ENCODE measurements around the gene IZUMO4. TPM values are rescaled to one million over a fixed set of nuclear protein-coding genes. Genes with fewer than 3 reads are reported as not detected.

IZUMO4 gene
- total RNA-seq, 1 donor from 2014 or later: 2.8 TPM

- H3K4me1 ChIP-seq: peaks cover 17% of the 10 kb centered on the region
- no peaks in the 10 kb centered on the region for H3K27me3 ChIP-seq (ENCODE audit: low read depth)
- intact Hi-C loops (cut with micrococcal nuclease): no loop called here
- TF ChIP-seq, protein P1, sequence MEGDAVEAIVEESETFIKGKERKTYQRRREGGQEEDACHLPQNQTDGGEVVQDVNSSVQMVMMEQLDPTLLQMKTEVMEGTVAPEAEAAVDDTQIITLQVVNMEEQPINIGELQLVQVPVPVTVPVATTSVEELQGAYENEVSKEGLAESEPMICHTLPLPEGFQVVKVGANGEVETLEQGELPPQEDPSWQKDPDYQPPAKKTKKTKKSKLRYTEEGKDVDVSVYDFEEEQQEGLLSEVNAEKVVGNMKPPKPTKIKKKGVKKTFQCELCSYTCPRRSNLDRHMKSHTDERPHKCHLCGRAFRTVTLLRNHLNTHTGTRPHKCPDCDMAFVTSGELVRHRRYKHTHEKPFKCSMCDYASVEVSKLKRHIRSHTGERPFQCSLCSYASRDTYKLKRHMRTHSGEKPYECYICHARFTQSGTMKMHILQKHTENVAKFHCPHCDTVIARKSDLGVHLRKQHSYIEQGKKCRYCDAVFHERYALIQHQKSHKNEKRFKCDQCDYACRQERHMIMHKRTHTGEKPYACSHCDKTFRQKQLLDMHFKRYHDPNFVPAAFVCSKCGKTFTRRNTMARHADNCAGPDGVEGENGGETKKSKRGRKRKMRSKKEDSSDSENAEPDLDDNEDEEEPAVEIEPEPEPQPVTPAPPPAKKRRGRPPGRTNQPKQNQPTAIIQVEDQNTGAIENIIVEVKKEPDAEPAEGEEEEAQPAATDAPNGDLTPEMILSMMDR (IDR thresholded peaks at IDR 0.05; ENCODE audit: borderline replicate concordance): no peak
- H3K36me3 ChIP-seq: peaks cover 100% of the 10 kb centered on the region
- no peak for DNase-seq
- no peak overlapping the region for H3K27ac ChIP-seq (replicated peaks)
- no peak overlapping the region for H3K4me3 ChIP-seq
- no peaks in the 10 kb centered on the region for H3K9me3 ChIP-seq (replicated peaks)
Observed at GRCh38 chr19:2116507-2116906, 19.8 kb downstream of the IZUMO4 start.

DNA sequence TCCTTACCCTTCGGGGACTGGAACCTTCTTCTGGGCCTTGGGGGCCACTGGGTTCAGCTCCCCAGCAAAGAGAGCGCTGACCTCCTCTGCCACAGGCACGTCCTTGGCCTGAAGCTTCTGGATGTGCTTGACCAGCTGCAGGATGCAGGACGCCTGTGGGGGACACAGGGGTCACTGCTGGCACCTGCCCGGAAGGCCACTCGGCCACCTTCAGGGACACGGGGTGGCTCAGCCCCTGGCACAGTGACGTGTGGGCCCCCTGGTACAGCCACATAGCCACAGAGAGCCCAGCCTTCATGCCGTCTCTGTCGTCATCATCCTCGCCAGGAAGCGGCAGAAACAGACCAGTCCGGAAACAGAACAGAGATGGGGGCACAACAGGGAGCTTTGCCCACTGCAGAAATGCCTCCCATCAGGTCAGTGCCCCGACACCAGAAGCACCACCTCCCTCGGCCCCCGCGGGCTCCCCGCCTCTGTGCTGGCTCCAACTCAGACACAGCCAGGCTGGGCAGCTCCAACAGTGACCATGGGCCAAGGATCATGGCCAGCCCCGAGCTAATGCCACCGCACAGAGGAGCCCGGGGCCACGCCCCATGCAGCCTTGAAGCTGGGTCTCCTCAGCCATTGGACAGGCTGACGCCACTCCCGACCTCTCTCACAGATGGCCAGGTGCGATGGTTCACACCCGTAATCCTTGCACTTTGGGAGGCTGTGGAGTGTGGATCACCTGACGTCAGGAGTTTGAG is 20.7 kb downstream of the IZUMO4 start:
- peaks cover 17% of the 10 kb centered on the region for H3K4me1 ChIP-seq
- H3K9me3 ChIP-seq (replicated peaks): no peaks in the 10 kb centered on the region
- TF ChIP-seq, protein P1 (IDR thresholded peaks at IDR 0.05; ENCODE audit: borderline replicate concordance): no peak
- no peak overlapping the region for H3K27ac ChIP-seq (replicated peaks)
- no peak for DNase-seq
- peaks cover 100% of the 10 kb centered on the region for H3K36me3 ChIP-seq
- H3K27me3 ChIP-seq (ENCODE audit: low read depth): no peaks in the 10 kb centered on the region
- intact Hi-C loops (cut with micrococcal nuclease): no loop called here
- H3K4me3 ChIP-seq: no peak overlapping the region

DNA sequence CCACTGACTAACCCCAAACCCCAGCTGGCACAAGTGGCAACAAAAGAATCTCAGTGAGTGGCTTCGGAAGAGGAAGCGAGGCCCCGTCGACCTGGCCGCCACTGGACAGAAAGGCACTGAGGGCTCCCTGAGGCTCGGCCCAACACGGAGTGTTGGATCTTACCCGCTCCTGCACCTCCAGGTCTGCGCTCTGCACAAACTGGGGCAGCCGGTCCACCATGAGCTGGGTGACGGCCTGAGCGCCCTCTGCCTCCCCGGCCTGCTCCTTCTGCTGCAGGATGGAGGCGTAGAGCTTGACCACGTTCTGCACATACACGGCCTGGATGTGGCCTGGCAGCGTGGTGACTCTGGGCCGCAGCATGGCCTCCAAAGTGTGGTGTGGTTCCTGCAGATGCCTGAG is 21.7 kb downstream of the IZUMO4 start:
- Histone ChIP-seq H3K36me3 (peaks cover 100% of the 10 kb centered on the region), H3K27me3 (ENCODE audit: low read depth) (no peaks in the 10 kb centered on the region), H3K9me3 (replicated peaks) (no peaks in the 10 kb centered on the region), H3K4me1 (peaks cover 9% of the 10 kb centered on the region), H3K27ac (replicated peaks) (no peak overlapping the region), H3K4me3 (no peak overlapping the region)
- no peak for DNase-seq
- TF ChIP-seq, protein P1 (IDR thresholded peaks at IDR 0.05; ENCODE audit: borderline replicate concordance): no peak
- intact Hi-C loops (cut with micrococcal nuclease): no loop called here

- peaks cover 97% of the 10 kb centered on the region for H3K36me3 ChIP-seq
- no peaks in the 10 kb centered on the region for H3K9me3 ChIP-seq (replicated peaks)
- H3K27ac ChIP-seq (replicated peaks): no peak overlapping the region
- no peak overlapping the region for H3K4me3 ChIP-seq
- no peaks in the 10 kb centered on the region for H3K27me3 ChIP-seq (ENCODE audit: low read depth)
- intact Hi-C loops (cut with micrococcal nuclease): no loop called here
- no peak for DNase-seq
- no peaks in the 10 kb centered on the region for H3K4me1 ChIP-seq
- TF ChIP-seq, protein P1 (IDR thresholded peaks at IDR 0.05; ENCODE audit: borderline replicate concordance): no peak
Observed at GRCh38 chr19:2119921-2120785, 23.4 kb downstream of the IZUMO4 start.

- Histone ChIP-seq H3K4me1 (no peaks in the 10 kb centered on the region), H3K27me3 (ENCODE audit: low read depth) (no peaks in the 10 kb centered on the region), H3K27ac (replicated peaks) (no peak overlapping the region), H3K4me3 (no peak overlapping the region), H3K9me3 (replicated peaks) (no peaks in the 10 kb centered on the region), H3K36me3 (peaks cover 97% of the 10 kb centered on the region)
- TF ChIP-seq, protein P1 (IDR thresholded peaks at IDR 0.05; ENCODE audit: borderline replicate concordance): no peak
- intact Hi-C loops (cut with micrococcal nuclease): no loop called here
- DNase-seq: no peak
Observed at GRCh38 chr19:2120821-2121220, 24.1 kb downstream of the IZUMO4 start.

All from left ventricle myocardium inferior (tissue), 1 donor.